Epithelial cell of esophagus (primary cell): Measurements from ENCODE around the gene FNDC3B.

ENCODE experiments used
- DNase-seq: peaks from one replicate; pipeline ENCODE4 v3.0.0; 2010; ENCODE audit warnings: low read depth
- H3K4me3 ChIP-seq: 2 replicates; pipeline ENCODE4 v1.5.1; 2011; ENCODE audit warnings: mild to moderate bottlenecking, low read length, control low read depth
- TF ChIP-seq, protein P1 (sequence below): IDR thresholded peaks from 2 replicates; pipeline ENCODE4 v1.5.1; 2011; ENCODE audit warnings: low read depth, mild to moderate bottlenecking, low read length, control low read depth, inconsistent platforms; ENCODE audit not compliant: insufficient read depth; ENCODE audit errors: missing control alignments

FNDC3B gene

GRCh38 chr3:172102883-172103310 is 63.5 kb downstream of the FNDC3B start:
- TF ChIP-seq, protein P1, sequence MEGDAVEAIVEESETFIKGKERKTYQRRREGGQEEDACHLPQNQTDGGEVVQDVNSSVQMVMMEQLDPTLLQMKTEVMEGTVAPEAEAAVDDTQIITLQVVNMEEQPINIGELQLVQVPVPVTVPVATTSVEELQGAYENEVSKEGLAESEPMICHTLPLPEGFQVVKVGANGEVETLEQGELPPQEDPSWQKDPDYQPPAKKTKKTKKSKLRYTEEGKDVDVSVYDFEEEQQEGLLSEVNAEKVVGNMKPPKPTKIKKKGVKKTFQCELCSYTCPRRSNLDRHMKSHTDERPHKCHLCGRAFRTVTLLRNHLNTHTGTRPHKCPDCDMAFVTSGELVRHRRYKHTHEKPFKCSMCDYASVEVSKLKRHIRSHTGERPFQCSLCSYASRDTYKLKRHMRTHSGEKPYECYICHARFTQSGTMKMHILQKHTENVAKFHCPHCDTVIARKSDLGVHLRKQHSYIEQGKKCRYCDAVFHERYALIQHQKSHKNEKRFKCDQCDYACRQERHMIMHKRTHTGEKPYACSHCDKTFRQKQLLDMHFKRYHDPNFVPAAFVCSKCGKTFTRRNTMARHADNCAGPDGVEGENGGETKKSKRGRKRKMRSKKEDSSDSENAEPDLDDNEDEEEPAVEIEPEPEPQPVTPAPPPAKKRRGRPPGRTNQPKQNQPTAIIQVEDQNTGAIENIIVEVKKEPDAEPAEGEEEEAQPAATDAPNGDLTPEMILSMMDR: no peak

DNA sequence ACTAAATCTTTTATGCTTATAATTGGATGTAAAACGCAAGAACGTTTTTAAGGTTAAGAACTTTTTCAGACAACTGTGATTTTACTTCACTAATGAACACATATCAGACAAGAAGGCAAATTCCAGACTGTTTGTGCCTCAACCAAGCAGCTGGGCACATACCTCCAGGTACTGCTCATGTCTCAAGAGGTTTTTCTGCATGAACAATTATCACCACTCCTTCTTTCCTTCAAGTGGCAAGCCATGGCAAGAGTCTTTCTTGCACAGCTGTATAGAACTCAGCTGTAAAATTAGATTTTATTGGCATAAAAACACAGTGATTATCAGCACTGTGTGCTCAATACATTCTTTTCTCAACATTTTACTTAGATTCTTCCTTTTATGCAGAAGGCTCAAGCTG is 64.3 kb downstream of the FNDC3B start:
- peak overlapping the region; percentile 11 for H3K4me3 ChIP-seq
- TF ChIP-seq, protein P1: no peak
- DNase-seq: peak; percentile 94

More at GRCh38 chr3:172102883-172103310, 63.5 kb downstream of the FNDC3B start:
- DNase-seq: peak; percentile 83
- H3K4me3 ChIP-seq: no peak overlapping the region

DNA sequence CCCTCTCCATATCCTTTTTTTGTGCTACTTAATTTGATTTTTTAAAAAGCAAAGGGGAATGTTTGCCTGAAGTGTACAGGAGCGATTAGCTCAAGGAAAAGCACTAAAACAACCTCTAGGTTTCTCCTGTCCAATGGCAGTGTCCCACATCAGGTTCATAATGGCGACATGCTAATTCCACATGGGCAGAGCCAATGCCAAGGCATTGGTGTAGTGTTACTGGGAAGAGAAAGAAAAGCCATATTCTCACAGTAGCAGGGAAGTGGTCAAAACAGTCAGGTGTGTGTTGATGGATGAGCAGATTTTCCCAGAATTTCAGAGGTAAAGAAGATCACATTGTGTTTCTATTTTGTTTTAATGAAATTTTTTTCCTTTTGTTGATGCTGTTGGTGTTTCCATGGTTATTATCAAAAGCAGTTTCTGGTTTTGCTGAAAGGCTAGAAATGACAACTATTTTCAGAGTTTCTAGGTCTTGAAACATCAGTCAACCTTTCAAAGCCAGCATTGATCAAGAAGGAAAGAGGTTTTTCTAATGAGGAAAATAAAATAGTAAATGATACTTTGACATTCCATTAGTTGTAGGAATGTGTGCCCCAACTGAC is 65.2 kb downstream of the FNDC3B start:
- TF ChIP-seq, protein P1: no peak
- no peak overlapping the region for H3K4me3 ChIP-seq
- DNase-seq: peak; percentile 80

GRCh38 chr3:172106037-172106954 is 66.9 kb downstream of the FNDC3B start:
- no peak for DNase-seq
- TF ChIP-seq, protein P1: no peak
- no peak overlapping the region for H3K4me3 ChIP-seq

- DNase-seq: peak; percentile 61
Measured at GRCh38 chr3:172106989-172107388, 67.6 kb downstream of the FNDC3B start.

GRCh38 chr3:172107403-172107802 is 68.0 kb downstream of the FNDC3B start:
- DNase-seq: no peak
- TF ChIP-seq, protein P1: no peak
- no peak overlapping the region for H3K4me3 ChIP-seq

More at GRCh38 chr3:172106989-172107388, 67.6 kb downstream of the FNDC3B start:
- no peak overlapping the region for H3K4me3 ChIP-seq
- TF ChIP-seq, protein P1: no peak
